ENCODE measurements around the gene CACNG4.

The CACNG4 gene

GRCh38 chr17:67067571-67068482, 103.3 kb downstream of the CACNG4 start:
- DNase-seq, result no peak

GRCh38 chr17:67068999-67069398, 104.5 kb downstream of the CACNG4 start:
- no peak for DNase-seq

- no peak for DNase-seq
Measured at GRCh38 chr17:67069603-67070136, 105.2 kb downstream of the CACNG4 start.

- DNase-seq, result no peak
Measured at GRCh38 chr17:67071595-67071994, 107.1 kb downstream of the CACNG4 start.

GRCh38 chr17:67072885-67073284, 108.4 kb downstream of the CACNG4 start:
- DNase-seq, result no peak

GRCh38 chr17:67074781-67075180, 110.3 kb downstream of the CACNG4 start:
- no peak for DNase-seq

- no peak for DNase-seq
Measured at GRCh38 chr17:67076290-67076689, 111.8 kb downstream of the CACNG4 start.

- no peak for DNase-seq
Measured at GRCh38 chr17:67078292-67078691, 113.8 kb downstream of the CACNG4 start.

- no peak for DNase-seq
Measured at GRCh38 chr17:67079491-67079890, 115.0 kb downstream of the CACNG4 start.

GRCh38 chr17:67080804-67081203, 116.3 kb downstream of the CACNG4 start:
- no peak for DNase-seq

GRCh38 chr17:67082107-67082506, 117.6 kb downstream of the CACNG4 start:
- peak; percentile 43 for DNase-seq
